Subcutaneous abdominal adipose tissue (tissue), 5 donors: ENCODE results near the gene IQSEC2.

ENCODE experiments used
- H3K27ac ChIP-seq: one replicate; pipeline ENCODE4 v1.7.0; 2013; ENCODE audit warnings: low read depth, mild to moderate bottlenecking, inconsistent platforms, low read length, moderate library complexity
- H3K27me3 ChIP-seq, 5 donors: one replicate each; pipeline ENCODE4 v1.7.0; 2013; ENCODE audit warnings: low read length in 5 of 5, inconsistent platforms in 1 of 5; ENCODE audit not compliant: control insufficient read depth in 5 of 5, insufficient read depth in 4 of 5
- H3K36me3 ChIP-seq, 5 donors: one replicate each; pipeline ENCODE4 v1.7.0; 2013; ENCODE audit warnings: low read length in 5 of 5; ENCODE audit not compliant: control insufficient read depth in 5 of 5, insufficient read depth in 5 of 5
- H3K4me1 ChIP-seq, 5 donors: one replicate each; pipeline ENCODE4 v1.7.0; 2013; ENCODE audit warnings: low read length in 5 of 5, mild to moderate bottlenecking in 3 of 5, moderate library complexity in 1 of 5; ENCODE audit not compliant: control insufficient read depth in 5 of 5, insufficient read depth in 5 of 5
- H3K4me3 ChIP-seq, 5 donors: one replicate each; pipeline ENCODE4 v1.7.0; 2013; ENCODE audit warnings: low read length in 5 of 5, low read depth in 1 of 5
- H3K9ac ChIP-seq, 5 donors: one replicate each; pipeline ENCODE4 v1.7.0; 2013; ENCODE audit warnings: low read length in 5 of 5, mild to moderate bottlenecking in 4 of 5, moderate library complexity in 3 of 5
- H3K9me3 ChIP-seq, 5 donors: one replicate each; pipeline ENCODE4 v1.7.0; 2013; ENCODE audit warnings: low read length in 5 of 5; ENCODE audit not compliant: control insufficient read depth in 5 of 5
- donor health status: healthy.
- donor health status: healthy.
- donor health status: healthy.
- donor health status: healthy.
- donor health status: healthy.

IQSEC2 gene

DNA sequence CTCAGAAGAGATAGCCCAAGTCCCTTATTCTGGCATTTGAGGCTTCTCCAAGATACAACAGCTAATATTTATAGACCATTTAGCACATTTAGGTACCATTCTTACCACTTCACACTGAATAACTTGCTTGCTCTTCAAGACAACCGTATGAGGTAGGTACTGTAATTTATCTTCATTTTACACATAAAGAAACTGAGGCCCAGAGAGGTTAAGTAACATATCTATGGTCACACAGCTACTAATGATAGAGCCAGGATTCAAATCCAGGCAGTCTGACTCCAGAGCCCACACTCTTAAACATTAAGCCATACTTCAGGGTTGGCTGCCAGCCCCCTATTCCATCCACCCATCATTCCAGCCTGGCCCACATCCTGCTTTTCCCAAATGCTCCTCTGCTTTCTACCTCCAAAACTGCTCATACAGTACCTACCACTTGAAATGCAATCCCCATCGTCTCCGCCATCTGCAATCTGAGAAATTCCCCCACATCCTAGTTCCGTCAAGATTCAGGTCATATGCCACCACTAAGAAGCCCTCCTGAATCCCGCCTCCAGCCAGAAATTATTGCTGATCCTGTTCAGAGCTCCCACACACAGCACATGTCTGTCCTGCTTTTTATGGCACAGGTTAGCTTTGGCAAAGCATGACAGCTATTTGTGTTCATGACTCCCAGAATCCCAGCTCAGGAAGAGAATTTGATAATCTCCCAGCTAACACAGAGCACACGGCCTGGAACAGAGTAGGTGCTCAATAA is 23.5 kb downstream of the IQSEC2 start:
- H3K36me3 ChIP-seq: peaks cover 0 to 13% (median 3%) of the 10 kb centered on the region in 5 donors
- no peaks in the 10 kb centered on the region for H3K9me3 ChIP-seq
- H3K27ac ChIP-seq: no peak overlapping the region
- H3K27me3 ChIP-seq: peaks cover 4 to 23% (median 10%) of the 10 kb centered on the region in 5 donors
- H3K9ac ChIP-seq: no peak overlapping the region
- peaks cover 0 to 6% (median 0%) of the 10 kb centered on the region in 5 donors for H3K4me1 ChIP-seq
- H3K4me3 ChIP-seq: no peak overlapping the region

- H3K36me3 ChIP-seq: peaks cover 0 to 13% (median 3%) of the 10 kb centered on the region in 5 donors
- H3K4me1 ChIP-seq: peaks cover 0 to 5% (median 0%) of the 10 kb centered on the region in 5 donors
- H3K9me3 ChIP-seq: peaks cover 0 to 4% (median 0%) of the 10 kb centered on the region in 5 donors
- H3K27me3 ChIP-seq: peaks cover 2 to 23% (median 10%) of the 10 kb centered on the region in 5 donors
- H3K27ac ChIP-seq: no peak overlapping the region
- H3K9ac ChIP-seq: no peak overlapping the region
- no peak overlapping the region for H3K4me3 ChIP-seq
Measured at GRCh38 chrX:53257166-53257565, 24.2 kb downstream of the IQSEC2 start.

DNA sequence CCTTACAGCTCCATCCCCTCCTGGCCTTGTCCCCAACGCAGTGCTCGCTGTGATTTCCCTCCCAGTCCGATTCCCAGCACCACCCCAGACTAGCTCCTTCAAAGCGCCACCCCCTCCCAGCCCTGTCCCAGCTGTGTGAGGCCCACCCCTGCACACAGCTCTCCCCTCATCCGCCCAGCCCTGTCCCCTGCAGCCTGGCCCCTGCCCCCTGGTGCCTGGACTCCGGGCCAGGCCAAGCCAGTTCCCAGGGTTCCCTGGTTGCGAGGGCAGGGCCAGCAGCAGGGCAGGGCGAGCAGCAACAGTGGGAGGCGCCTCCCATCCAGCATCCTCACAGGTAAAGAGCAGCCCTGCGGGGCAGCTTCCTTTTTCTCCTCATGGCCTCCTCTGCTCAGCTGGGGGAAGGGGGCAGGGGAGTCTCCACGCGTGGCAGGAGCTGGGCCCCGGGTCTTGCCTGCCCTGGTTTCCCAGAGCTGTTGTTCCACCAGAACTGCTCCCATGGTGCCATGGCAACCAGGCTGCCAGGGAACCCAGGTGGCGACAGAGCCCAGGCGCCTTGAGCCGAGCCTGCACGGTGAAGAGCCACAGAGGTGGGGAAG is 24.8 kb downstream of the IQSEC2 start:
- H3K36me3 ChIP-seq: peaks cover 0 to 13% (median 3%) of the 10 kb centered on the region in 5 donors
- no peak overlapping the region for H3K9ac ChIP-seq
- H3K27ac ChIP-seq: no peak overlapping the region
- H3K4me3 ChIP-seq: no peak overlapping the region
- peaks cover 0 to 23% (median 10%) of the 10 kb centered on the region in 5 donors for H3K27me3 ChIP-seq
- peaks cover 0 to 4% (median 0%) of the 10 kb centered on the region in 5 donors for H3K9me3 ChIP-seq
- H3K4me1 ChIP-seq: peaks cover 0 to 2% (median 0%) of the 10 kb centered on the region in 5 donors

GRCh38 chrX:53255738-53256191 is 25.6 kb downstream of the IQSEC2 start:
- H3K9me3 ChIP-seq: peaks cover 0 to 4% (median 0%) of the 10 kb centered on the region in 5 donors
- peaks cover 0 to 1% (median 0%) of the 10 kb centered on the region in 5 donors for H3K4me1 ChIP-seq
- no peak overlapping the region for H3K4me3 ChIP-seq
- peaks cover 0 to 14% (median 3%) of the 10 kb centered on the region in 5 donors for H3K36me3 ChIP-seq
- peaks cover 0 to 18% (median 10%) of the 10 kb centered on the region in 5 donors for H3K27me3 ChIP-seq
- H3K9ac ChIP-seq: no peak overlapping the region
- no peak overlapping the region for H3K27ac ChIP-seq

GRCh38 chrX:53254570-53255461 is 26.6 kb downstream of the IQSEC2 start:
- H3K9ac ChIP-seq: no peak overlapping the region
- H3K36me3 ChIP-seq: peaks cover 0 to 23% (median 5%) of the 10 kb centered on the region in 5 donors
- no peaks in the 10 kb centered on the region for H3K4me1 ChIP-seq
- H3K27me3 ChIP-seq: peaks cover 0 to 15% (median 10%) of the 10 kb centered on the region in 5 donors
- H3K9me3 ChIP-seq: peaks cover 0 to 4% (median 0%) of the 10 kb centered on the region in 5 donors
- no peak overlapping the region for H3K4me3 ChIP-seq
- H3K27ac ChIP-seq: no peak overlapping the region

DNA sequence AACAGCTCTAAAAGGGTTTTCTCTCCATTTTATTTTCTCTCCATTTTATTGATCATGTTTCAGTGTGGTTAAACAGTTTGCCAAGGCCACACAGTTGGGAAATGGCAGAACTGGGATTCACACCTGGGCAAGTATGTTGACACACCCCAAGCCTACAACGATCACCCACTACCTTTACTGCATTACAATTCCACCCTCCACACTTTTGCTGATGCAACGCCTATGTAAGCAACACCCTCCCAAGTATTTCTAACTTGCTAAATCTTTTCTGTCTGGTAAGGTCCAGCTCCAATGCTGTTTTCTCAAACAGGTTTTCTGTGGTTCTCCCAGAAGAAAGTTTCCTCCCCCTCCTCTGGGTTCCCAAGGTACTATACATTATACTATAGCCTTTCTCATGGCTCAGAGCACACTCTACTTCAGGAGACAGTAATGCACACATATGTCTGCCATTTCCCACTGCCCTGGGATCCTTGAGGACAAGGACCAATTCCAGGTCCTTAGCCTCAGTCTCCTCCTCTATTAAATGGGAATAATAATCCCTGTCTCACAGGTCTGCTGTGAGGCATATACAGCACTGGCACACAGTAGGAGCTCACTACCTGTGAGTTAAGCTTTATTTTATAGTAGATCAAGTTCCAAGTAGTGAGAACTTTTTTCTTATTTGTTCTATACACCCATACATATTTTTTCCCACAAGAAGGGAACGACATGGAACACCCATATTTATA is 27.9 kb downstream of the IQSEC2 start:
- Histone ChIP-seq H3K4me3 (no peak overlapping the region), H3K36me3 (peaks cover 0 to 26% (median 6%) of the 10 kb centered on the region in 5 donors), H3K27ac (no peak overlapping the region), H3K9me3 (peaks cover 0 to 4% (median 0%) of the 10 kb centered on the region in 5 donors), H3K27me3 (peaks cover 0 to 18% (median 10%) of the 10 kb centered on the region in 5 donors), H3K4me1 (no peaks in the 10 kb centered on the region), H3K9ac (no peak overlapping the region)

DNA sequence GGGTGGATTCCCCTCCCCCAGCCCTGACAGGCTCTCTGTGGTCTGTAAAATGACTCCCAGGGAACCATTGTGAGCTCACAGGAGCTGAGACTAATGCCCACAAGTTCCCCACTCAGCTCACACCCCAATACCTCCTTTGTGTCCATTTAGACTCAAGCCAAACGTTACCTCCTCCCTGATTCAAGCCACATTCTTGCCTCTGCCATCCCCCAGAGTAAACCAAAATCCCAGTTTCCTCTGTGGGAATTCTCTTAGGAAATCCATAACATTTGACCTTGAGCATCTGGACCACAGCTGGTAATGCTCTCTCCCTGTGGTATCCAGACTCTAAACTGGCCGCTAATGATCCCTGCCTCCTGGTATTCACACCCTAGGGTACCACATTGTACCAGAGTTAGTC is 30.1 kb downstream of the IQSEC2 start:
- Histone ChIP-seq H3K36me3 (peaks cover 4 to 45% (median 21%) of the 10 kb centered on the region in 5 donors), H3K9me3 (peaks cover 0 to 4% (median 0%) of the 10 kb centered on the region in 5 donors), H3K4me3 (no peak overlapping the region), H3K27ac (no peak overlapping the region), H3K9ac (no peak overlapping the region), H3K27me3 (peaks cover 3 to 9% (median 7%) of the 10 kb centered on the region in 5 donors), H3K4me1 (no peaks in the 10 kb centered on the region)

- Histone ChIP-seq H3K4me3 (no peak overlapping the region), H3K9ac (no peak overlapping the region), H3K27me3 (peaks cover 3 to 8% (median 6%) of the 10 kb centered on the region in 5 donors), H3K36me3 (peaks cover 4 to 49% (median 21%) of the 10 kb centered on the region in 5 donors), H3K9me3 (peaks cover 0 to 4% (median 0%) of the 10 kb centered on the region in 5 donors), H3K27ac (no peak overlapping the region), H3K4me1 (no peaks in the 10 kb centered on the region)
Measured at GRCh38 chrX:53250556-53250955, 30.8 kb downstream of the IQSEC2 start.

DNA sequence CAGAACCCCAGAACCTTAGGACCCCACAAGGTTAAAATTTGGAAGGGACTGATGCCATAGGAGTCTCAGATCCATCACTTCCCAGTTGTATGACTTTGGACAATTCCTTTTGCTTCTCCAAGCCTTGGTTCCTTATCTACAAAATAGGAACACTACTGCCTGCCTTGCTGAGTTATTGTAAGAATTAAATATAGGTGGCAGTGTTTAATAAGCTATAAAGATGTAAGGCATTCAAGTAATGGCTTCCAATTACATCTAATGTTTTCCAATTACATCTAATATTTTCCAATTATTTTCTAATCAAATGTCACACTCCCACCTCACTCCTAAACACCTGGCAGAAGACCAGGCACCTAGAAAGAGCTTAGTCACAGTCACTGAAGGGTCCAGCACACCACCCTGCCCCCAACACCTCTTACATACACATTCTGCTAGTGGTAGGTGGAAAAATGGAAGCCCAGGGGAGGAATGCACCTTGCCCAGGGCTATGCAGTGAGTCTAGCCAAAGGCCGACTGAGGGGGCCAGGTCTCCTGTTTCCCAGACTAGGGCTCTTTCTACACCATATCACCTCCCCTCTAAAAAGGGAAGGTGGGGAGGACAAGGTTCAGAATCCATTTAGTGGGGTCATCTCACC is 31.9 kb downstream of the IQSEC2 start:
- H3K9ac ChIP-seq: no peak overlapping the region
- peaks cover 3 to 8% (median 6%) of the 10 kb centered on the region in 5 donors for H3K27me3 ChIP-seq
- H3K9me3 ChIP-seq: peaks cover 0 to 4% (median 0%) of the 10 kb centered on the region in 5 donors
- no peak overlapping the region for H3K27ac ChIP-seq
- peaks cover 4 to 47% (median 21%) of the 10 kb centered on the region in 5 donors for H3K36me3 ChIP-seq
- H3K4me3 ChIP-seq: no peak overlapping the region
- no peaks in the 10 kb centered on the region for H3K4me1 ChIP-seq
